ENCODE measurements around the gene TERT.
"Not testable (repeated sequence)": the region's sequence is repeated elsewhere in the genome, so short reads cannot be mapped to it uniquely, and the experiment has no call there.

Gene TERT

DNA sequence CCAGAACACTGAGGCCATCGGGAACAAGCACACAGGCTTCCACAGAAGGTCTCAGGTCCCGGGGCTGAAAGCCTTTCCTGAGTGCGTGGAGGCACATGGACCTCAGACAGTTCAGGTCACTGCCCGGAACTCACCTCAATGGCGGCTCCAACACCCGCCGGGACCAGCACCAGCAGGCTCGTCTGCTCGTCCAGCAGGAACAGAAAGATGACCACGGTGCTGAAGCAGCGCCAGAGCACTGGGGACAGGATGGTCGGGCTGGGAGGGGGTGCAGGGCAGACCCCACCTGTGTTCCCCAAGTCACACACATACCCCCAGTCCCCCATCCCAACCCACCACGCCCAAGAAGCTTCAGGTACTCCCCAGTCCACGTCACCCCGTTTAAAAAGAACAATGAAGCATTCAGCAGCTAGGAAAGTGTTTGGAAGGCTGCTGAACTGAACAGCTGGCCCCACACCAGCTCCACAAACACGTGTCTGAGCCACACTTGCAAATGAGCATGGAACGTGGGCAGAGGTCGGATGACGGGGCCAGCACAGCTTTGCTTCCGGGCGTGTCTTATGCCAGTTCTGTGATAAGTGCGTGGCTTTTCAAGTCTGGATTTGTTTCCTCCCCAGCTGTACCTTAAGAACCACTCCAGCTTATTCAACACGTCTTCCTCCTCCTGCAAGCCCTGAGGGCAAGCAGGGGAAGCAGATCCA is 35.4 kb upstream of the TERT start:
- Histone ChIP-seq H3K27ac (ENCODE audit: low read depth, low read length) (no peak overlapping the region), H3K9ac (ENCODE audit: low read length) (no peak overlapping the region), H3K56ac (ENCODE audit: low read length) (no peak overlapping the region), H3K4me1 (ENCODE audit: control insufficient read depth, low read depth, low read length) (no peaks in the 10 kb centered on the region), H3K23ac (ENCODE audit: low read length) (no peak overlapping the region), H4K8ac (ENCODE audit: low read depth, low read length) (no peak overlapping the region), H2BK15ac (replicated peaks; ENCODE audit: low read depth) (no peak overlapping the region), H3K79me2 (ENCODE audit: control insufficient read depth, insufficient read depth, low read length) (no peaks in the 10 kb centered on the region), H3K4me2 (ENCODE audit: low read length) (no peak overlapping the region), H3K18ac (ENCODE audit: low read length) (no peak overlapping the region), H3K4ac (ENCODE audit: low read depth, low read length) (no peak overlapping the region), H3K27me3 (ENCODE audit: insufficient read depth, low read length, poor library complexity) (no peaks in the 10 kb centered on the region), H3K36me3 (ENCODE audit: control insufficient read depth, insufficient read depth, low read length) (peaks cover 18% of the 10 kb centered on the region), H2BK120ac (ENCODE audit: low read depth, low read length) (no peak overlapping the region), H3K4me3 (ENCODE audit: low read length) (no peak overlapping the region), H4K5ac (ENCODE audit: low read length) (no peak overlapping the region), H2BK5ac (ENCODE audit: low read length) (no peak overlapping the region), H3K79me1 (ENCODE audit: low read length) (peaks cover 4% of the 10 kb centered on the region), H2AK5ac (ENCODE audit: low read length) (no peak overlapping the region)
- WGBS (ENCODE audit: extremely low coverage, insufficient coverage, low lambda C conversion rate), result no CpG with 5 or more reads among the region's 23 CpGs
- no peak for DNase-seq

DNA sequence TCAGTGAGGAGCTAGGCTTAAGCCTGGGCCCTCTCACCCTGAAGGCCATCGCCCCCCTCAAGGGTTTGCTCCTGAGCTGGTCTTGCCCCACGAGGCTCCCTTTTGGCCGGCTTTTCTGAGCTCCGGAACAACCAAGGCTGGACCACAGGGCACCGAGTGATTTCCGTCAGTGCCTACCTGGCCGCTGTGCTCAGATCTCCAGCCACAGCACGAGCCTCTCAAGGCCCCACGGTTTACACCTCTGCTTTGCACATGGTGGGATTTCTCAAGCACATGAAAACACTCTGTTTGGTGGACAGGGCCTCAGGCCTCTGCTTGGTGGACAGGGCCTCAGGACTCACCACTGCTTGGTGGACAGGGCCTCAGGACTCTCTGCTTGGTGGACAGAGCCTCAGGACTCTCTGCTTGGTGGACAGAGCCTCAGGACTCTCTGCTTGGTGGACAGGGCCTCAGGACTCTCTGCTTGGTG is 34.3 kb upstream of the TERT start:
- no peaks in the 10 kb centered on the region for H3K4me1 ChIP-seq (ENCODE audit: control insufficient read depth, low read depth, low read length)
- H3K79me2 ChIP-seq (ENCODE audit: control insufficient read depth, insufficient read depth, low read length), result no peaks in the 10 kb centered on the region
- H3K4me2 ChIP-seq (ENCODE audit: low read length), result no peak overlapping the region
- no peak overlapping the region for H4K8ac ChIP-seq (ENCODE audit: low read depth, low read length)
- no peak overlapping the region for H3K9ac ChIP-seq (ENCODE audit: low read length)
- peaks cover 4% of the 10 kb centered on the region for H3K79me1 ChIP-seq (ENCODE audit: low read length)
- no peak overlapping the region for H2BK120ac ChIP-seq (ENCODE audit: low read depth, low read length)
- no peak overlapping the region for H3K56ac ChIP-seq (ENCODE audit: low read length)
- no peak overlapping the region for H2BK15ac ChIP-seq (replicated peaks; ENCODE audit: low read depth)
- H2BK5ac ChIP-seq (ENCODE audit: low read length), result no peak overlapping the region
- WGBS (ENCODE audit: extremely low coverage, insufficient coverage, low lambda C conversion rate), result no CpG with 5 or more reads among the region's 9 CpGs
- no peak overlapping the region for H3K4me3 ChIP-seq (ENCODE audit: low read length)
- H3K18ac ChIP-seq (ENCODE audit: low read length), result no peak overlapping the region
- no peak overlapping the region for H3K27ac ChIP-seq (ENCODE audit: low read depth, low read length)
- H2AK5ac ChIP-seq (ENCODE audit: low read length), result no peak overlapping the region
- H4K5ac ChIP-seq (ENCODE audit: low read length), result no peak overlapping the region
- no peak overlapping the region for H3K4ac ChIP-seq (ENCODE audit: low read depth, low read length)
- H3K27me3 ChIP-seq (ENCODE audit: insufficient read depth, low read length, poor library complexity), result no peaks in the 10 kb centered on the region
- no peak overlapping the region for H3K23ac ChIP-seq (ENCODE audit: low read length)
- peaks cover 24% of the 10 kb centered on the region for H3K36me3 ChIP-seq (ENCODE audit: control insufficient read depth, insufficient read depth, low read length)
- no peak for DNase-seq

- H3K9ac ChIP-seq (ENCODE audit: low read length); H3K79me2 ChIP-seq (ENCODE audit: control insufficient read depth, insufficient read depth, low read length); H3K56ac ChIP-seq (ENCODE audit: low read length); H3K27me3 ChIP-seq (ENCODE audit: insufficient read depth, low read length, poor library complexity); H4K8ac ChIP-seq (ENCODE audit: low read depth, low read length); H2AK5ac ChIP-seq (ENCODE audit: low read length); H3K18ac ChIP-seq (ENCODE audit: low read length); H2BK120ac ChIP-seq (ENCODE audit: low read depth, low read length); H3K4me1 ChIP-seq (ENCODE audit: control insufficient read depth, low read depth, low read length); H3K4ac ChIP-seq (ENCODE audit: low read depth, low read length); H3K23ac ChIP-seq (ENCODE audit: low read length); H2BK15ac ChIP-seq (replicated peaks; ENCODE audit: low read depth); H3K4me3 ChIP-seq (ENCODE audit: low read length); H2BK5ac ChIP-seq (ENCODE audit: low read length); H3K79me1 ChIP-seq (ENCODE audit: low read length); H3K27ac ChIP-seq (ENCODE audit: low read depth, low read length); H3K4me2 ChIP-seq (ENCODE audit: low read length); H4K5ac ChIP-seq (ENCODE audit: low read length): not testable (repeated sequence)
- WGBS (ENCODE audit: extremely low coverage, insufficient coverage, low lambda C conversion rate), result no CpG with 5 or more reads among the region's 7 CpGs
- DNase-seq, result peak; percentile 82
- peaks cover 25% of the 10 kb centered on the region for H3K36me3 ChIP-seq (ENCODE audit: control insufficient read depth, insufficient read depth, low read length)
Observed at GRCh38 chr5:1328237-1329110, 33.6 kb upstream of the TERT start.

- H3K36me3 ChIP-seq (ENCODE audit: control insufficient read depth, insufficient read depth, low read length), result peaks cover 24% of the 10 kb centered on the region
- no CpG with 5 or more reads among the region's 6 CpGs for whole genome bisulfite sequencing (ENCODE audit: extremely low coverage, insufficient coverage, low lambda C conversion rate)
- H3K27ac ChIP-seq (ENCODE audit: low read depth, low read length), result not testable (repeated sequence)
Observed at GRCh38 chr5:1326901-1327756, 32.3 kb upstream of the TERT start.

DNA sequence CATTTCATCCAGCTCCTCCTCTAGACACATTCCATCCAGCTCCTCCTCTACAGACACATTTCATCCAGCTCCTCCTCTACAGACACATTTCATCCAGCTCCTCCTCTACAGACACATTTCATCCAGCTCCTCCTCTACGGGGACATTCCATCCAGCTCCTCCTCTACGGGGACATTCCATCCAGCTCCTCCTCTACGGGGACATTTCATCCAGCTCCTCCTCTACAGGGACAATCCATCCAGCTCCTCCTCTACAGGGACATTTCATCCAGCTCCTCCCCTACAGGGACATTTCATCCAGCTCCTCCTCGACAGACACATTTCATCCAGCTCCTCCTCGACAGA is 31.6 kb upstream of the TERT start:
- H3K56ac ChIP-seq (ENCODE audit: low read length); H2BK120ac ChIP-seq (ENCODE audit: low read depth, low read length); H3K79me1 ChIP-seq (ENCODE audit: low read length); H4K8ac ChIP-seq (ENCODE audit: low read depth, low read length); H3K4me1 ChIP-seq (ENCODE audit: control insufficient read depth, low read depth, low read length); H3K4me3 ChIP-seq (ENCODE audit: low read length); H3K79me2 ChIP-seq (ENCODE audit: control insufficient read depth, insufficient read depth, low read length); H3K4me2 ChIP-seq (ENCODE audit: low read length); H2AK5ac ChIP-seq (ENCODE audit: low read length); H2BK5ac ChIP-seq (ENCODE audit: low read length); H3K27ac ChIP-seq (ENCODE audit: low read depth, low read length); H4K5ac ChIP-seq (ENCODE audit: low read length); H3K23ac ChIP-seq (ENCODE audit: low read length); H3K18ac ChIP-seq (ENCODE audit: low read length); H2BK15ac ChIP-seq (replicated peaks; ENCODE audit: low read depth); H3K27me3 ChIP-seq (ENCODE audit: insufficient read depth, low read length, poor library complexity); H3K9ac ChIP-seq (ENCODE audit: low read length); H3K4ac ChIP-seq (ENCODE audit: low read depth, low read length): not testable (repeated sequence)
- WGBS (ENCODE audit: extremely low coverage, insufficient coverage, low lambda C conversion rate), result no CpG with 5 or more reads among the region's 5 CpGs
- H3K36me3 ChIP-seq (ENCODE audit: control insufficient read depth, insufficient read depth, low read length), result peaks cover 21% of the 10 kb centered on the region
- DNase-seq, result peak; percentile 30

More at GRCh38 chr5:1326901-1327756, 32.3 kb upstream of the TERT start:
- not testable (repeated sequence) for H3K79me1 ChIP-seq (ENCODE audit: low read length); H4K8ac ChIP-seq (ENCODE audit: low read depth, low read length); H3K4ac ChIP-seq (ENCODE audit: low read depth, low read length); H2AK5ac ChIP-seq (ENCODE audit: low read length); H2BK120ac ChIP-seq (ENCODE audit: low read depth, low read length); H3K9ac ChIP-seq (ENCODE audit: low read length); H3K27me3 ChIP-seq (ENCODE audit: insufficient read depth, low read length, poor library complexity); H3K56ac ChIP-seq (ENCODE audit: low read length); H2BK5ac ChIP-seq (ENCODE audit: low read length); H4K5ac ChIP-seq (ENCODE audit: low read length); H3K4me3 ChIP-seq (ENCODE audit: low read length); H3K4me2 ChIP-seq (ENCODE audit: low read length); H3K4me1 ChIP-seq (ENCODE audit: control insufficient read depth, low read depth, low read length); H3K23ac ChIP-seq (ENCODE audit: low read length); H2BK15ac ChIP-seq (replicated peaks; ENCODE audit: low read depth); H3K18ac ChIP-seq (ENCODE audit: low read length); H3K79me2 ChIP-seq (ENCODE audit: control insufficient read depth, insufficient read depth, low read length)
- DNase-seq, result peak; percentile 84

Measured in mesendoderm (in vitro differentiated cells).